Measurements from ENCODE around the gene ZNF638.
A peak's percentile ranks its signal among the peaks of the same experiment; 100 is the strongest.
"Not testable (repeated sequence)": the region's sequence is repeated elsewhere in the genome, so short reads cannot be mapped to it uniquely, and the experiment has no call there.

The ZNF638 gene

DNA sequence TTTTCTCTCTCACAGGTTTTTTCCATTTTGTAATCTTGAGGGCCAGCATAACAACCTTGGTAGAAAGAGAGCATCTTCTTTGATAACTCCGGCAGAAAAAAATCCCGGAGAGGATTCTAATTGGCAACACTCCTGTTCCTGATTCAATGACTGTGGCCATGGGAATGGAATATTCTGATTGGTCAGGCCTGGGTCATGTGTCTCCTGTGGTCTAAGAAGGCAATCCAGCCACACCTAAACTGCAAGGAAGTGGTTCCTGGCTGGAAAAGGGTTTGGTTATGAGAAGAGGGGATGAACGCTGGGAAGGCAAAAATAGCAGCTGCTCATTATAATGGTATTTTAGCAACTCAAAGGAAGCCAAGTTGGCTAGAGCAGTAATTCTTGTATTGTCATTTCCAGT lies 24.8 kb upstream of the ZNF638 start:
- Histone ChIP-seq H3K9me3 (ENCODE audit: low read length) (no peaks in the 10 kb centered on the region), H3K36me3 (ENCODE audit: insufficient read depth, low read length) (no peaks in the 10 kb centered on the region), H3K9ac (ENCODE audit: low read length) (no peak overlapping the region), H3K4me1 (ENCODE audit: insufficient read depth, low read length) (no peaks in the 10 kb centered on the region), H3K27me3 (ENCODE audit: control insufficient read depth in 1 of 2, insufficient read depth in 2 of 2, low read length in 2 of 2) (no peaks in the 10 kb centered on the region), H3K27ac (ENCODE audit: low read depth, low read length) (no peak overlapping the region), H3K4me3 (ENCODE audit: low read depth in 1 of 2, low read length in 2 of 2) (no peak overlapping the region)

DNA sequence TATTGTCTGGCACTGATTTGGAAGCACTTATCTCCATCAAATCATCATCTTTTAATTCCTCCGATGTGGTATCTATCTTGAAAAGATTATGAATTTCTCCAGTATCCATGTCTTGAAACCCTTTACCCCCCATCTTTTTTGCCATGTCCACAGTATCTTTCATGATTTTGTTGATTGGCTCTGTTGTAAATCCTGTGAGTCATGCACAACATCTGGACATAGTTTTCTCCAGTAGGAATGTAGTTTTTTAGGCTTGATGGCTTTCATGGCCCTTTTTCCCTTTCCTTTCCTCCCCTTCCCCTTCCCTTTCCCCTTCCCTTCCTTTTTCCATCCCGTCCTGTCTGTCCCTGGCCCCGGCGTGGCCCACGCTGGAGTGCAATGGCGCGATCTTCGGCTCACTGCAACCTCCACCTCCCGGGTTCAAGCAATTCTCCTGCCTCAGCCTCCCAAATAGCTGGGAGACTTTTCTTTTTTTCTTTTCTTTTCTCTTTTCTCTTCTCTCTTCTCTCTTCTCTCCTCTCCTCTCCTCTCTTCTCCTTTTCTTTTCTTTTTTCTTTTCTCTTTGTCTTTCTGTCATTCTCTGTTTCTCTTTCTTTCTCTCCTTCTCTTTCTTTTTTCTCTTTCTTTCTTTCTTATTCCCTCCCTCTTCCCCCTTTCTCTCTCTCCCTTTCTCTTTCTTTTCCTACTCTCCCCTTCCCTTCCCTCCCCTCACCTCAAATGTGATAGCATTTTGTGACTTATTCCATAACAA lies 18.4 kb upstream of the ZNF638 start:
- H3K27ac ChIP-seq (ENCODE audit: low read depth, low read length) = no peak overlapping the region
- no peak overlapping the region for H3K4me3 ChIP-seq (ENCODE audit: low read depth in 1 of 2, low read length in 2 of 2)
- no peak overlapping the region for H3K9ac ChIP-seq (ENCODE audit: low read length)
- no peaks in the 10 kb centered on the region for H3K27me3 ChIP-seq (ENCODE audit: control insufficient read depth in 1 of 2, insufficient read depth in 2 of 2, low read length in 2 of 2)
- H3K36me3 ChIP-seq (ENCODE audit: insufficient read depth, low read length) = no peaks in the 10 kb centered on the region
- H3K9me3 ChIP-seq (ENCODE audit: low read length) = no peaks in the 10 kb centered on the region
- H3K4me1 ChIP-seq (ENCODE audit: insufficient read depth, low read length) = no peaks in the 10 kb centered on the region

DNA sequence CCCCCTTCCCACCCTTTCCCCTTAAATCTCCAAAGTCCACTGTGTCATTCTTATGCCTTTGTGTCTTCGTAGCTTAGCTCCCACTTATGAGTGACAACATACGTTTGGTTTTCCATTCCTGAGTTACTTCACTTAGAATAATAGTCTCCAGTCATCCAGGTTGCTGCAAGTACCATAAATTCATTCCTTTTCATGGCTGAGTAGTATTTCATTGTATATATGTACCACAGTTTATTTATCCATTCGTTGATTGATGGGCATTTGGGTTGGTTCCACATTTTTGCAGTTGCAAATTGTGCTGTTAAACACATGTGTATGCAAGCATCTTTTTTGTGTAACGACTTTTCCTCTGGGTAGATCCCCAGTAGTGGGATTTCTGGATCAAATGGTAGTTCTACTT lies 14.5 kb upstream of the ZNF638 start:
- Histone ChIP-seq H3K36me3 (ENCODE audit: insufficient read depth, low read length) (no peaks in the 10 kb centered on the region), H3K27ac (ENCODE audit: low read depth, low read length) (no peak overlapping the region), H3K4me3 (ENCODE audit: low read depth in 1 of 2, low read length in 2 of 2) (no peak overlapping the region), H3K4me1 (ENCODE audit: insufficient read depth, low read length) (no peaks in the 10 kb centered on the region), H3K9ac (ENCODE audit: low read length) (no peak overlapping the region), H3K27me3 (ENCODE audit: control insufficient read depth in 1 of 2, insufficient read depth in 2 of 2, low read length in 2 of 2) (no peaks in the 10 kb centered on the region), H3K9me3 (ENCODE audit: low read length) (no peaks in the 10 kb centered on the region)

DNA sequence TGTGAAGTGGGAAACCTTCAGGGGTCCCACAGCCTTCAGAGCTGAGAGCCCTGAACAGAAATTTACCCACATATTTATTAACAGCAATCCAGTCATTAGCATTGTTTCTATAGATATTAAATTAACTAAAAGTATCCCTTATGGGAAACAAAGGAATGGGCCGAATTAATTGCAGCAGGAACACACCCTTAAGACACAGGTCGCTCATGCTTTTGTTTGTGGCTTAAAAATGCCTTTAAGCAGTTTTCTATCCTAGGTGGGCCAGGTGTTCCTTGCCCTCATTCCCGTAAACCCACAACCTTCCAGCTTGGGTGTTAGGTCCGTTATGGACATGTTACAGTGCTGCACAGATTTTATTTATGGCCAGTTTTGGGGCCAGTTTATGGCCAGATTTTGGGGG lies 13.7 kb upstream of the ZNF638 start:
- H3K9me3 ChIP-seq (ENCODE audit: low read length); H3K36me3 ChIP-seq (ENCODE audit: insufficient read depth, low read length); H3K4me1 ChIP-seq (ENCODE audit: insufficient read depth, low read length); H3K9ac ChIP-seq (ENCODE audit: low read length); H3K4me3 ChIP-seq (ENCODE audit: low read depth in 1 of 2, low read length in 2 of 2); H3K27me3 ChIP-seq (ENCODE audit: control insufficient read depth in 1 of 2, insufficient read depth in 2 of 2, low read length in 2 of 2); H3K27ac ChIP-seq (ENCODE audit: low read depth, low read length): not testable (repeated sequence)

DNA sequence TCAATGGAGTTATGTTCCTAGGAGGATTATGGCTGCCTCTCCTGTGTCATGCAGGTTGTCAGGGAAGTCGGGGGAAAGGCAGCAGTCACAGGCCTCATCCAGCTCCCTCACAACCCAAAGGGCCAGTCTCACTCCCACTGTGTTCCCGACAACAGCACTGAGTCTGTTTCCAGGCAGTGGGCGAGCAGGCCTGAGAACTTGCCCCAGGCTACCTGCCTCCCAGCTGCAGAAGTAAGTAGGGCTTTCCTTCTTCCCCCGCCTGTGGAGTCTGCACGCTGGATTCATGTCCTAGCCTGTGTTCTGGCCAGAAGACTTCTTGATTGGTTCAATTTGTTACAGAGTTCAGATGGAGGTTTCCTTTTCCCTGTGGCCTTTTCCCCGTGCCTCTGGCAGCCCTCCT lies 8.2 kb upstream of the ZNF638 start:
- Histone ChIP-seq H3K4me3 (ENCODE audit: low read depth in 1 of 2, low read length in 2 of 2) (no peak overlapping the region), H3K9me3 (ENCODE audit: low read length) (no peaks in the 10 kb centered on the region), H3K27me3 (ENCODE audit: control insufficient read depth in 1 of 2, insufficient read depth in 2 of 2, low read length in 2 of 2) (no peaks in the 10 kb centered on the region), H3K27ac (ENCODE audit: low read depth, low read length) (no peak overlapping the region), H3K36me3 (ENCODE audit: insufficient read depth, low read length) (no peaks in the 10 kb centered on the region), H3K4me1 (ENCODE audit: insufficient read depth, low read length) (no peaks in the 10 kb centered on the region), H3K9ac (ENCODE audit: low read length) (no peak overlapping the region)

DNA sequence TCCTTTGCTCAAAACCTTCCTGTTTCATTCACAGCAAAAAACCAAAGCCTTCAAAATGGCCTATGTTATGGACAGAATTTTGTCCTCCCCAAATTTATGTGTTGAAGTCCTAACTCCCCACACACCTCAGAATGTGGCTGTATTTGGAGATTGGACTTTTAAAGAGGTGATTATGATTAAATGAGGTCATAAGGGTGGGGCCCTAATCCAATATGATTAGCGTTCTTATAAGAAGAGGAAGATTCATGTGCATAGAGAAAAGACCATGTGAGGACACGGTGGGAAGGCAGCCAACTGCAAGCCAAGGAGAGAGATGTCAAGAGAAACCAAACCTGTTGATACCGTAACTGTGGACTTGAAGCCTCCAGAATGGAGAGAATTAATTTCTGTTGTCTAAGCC lies 4.6 kb upstream of the ZNF638 start:
- Histone ChIP-seq H3K9ac (ENCODE audit: low read length) (no peak overlapping the region), H3K4me3 (ENCODE audit: low read depth in 1 of 2, low read length in 2 of 2) (no peak overlapping the region), H3K4me1 (ENCODE audit: insufficient read depth, low read length) (no peaks in the 10 kb centered on the region), H3K27me3 (ENCODE audit: control insufficient read depth in 1 of 2, insufficient read depth in 2 of 2, low read length in 2 of 2) (no peaks in the 10 kb centered on the region), H3K36me3 (ENCODE audit: insufficient read depth, low read length) (no peaks in the 10 kb centered on the region), H3K9me3 (ENCODE audit: low read length) (no peaks in the 10 kb centered on the region), H3K27ac (ENCODE audit: low read depth, low read length) (no peak overlapping the region)

DNA sequence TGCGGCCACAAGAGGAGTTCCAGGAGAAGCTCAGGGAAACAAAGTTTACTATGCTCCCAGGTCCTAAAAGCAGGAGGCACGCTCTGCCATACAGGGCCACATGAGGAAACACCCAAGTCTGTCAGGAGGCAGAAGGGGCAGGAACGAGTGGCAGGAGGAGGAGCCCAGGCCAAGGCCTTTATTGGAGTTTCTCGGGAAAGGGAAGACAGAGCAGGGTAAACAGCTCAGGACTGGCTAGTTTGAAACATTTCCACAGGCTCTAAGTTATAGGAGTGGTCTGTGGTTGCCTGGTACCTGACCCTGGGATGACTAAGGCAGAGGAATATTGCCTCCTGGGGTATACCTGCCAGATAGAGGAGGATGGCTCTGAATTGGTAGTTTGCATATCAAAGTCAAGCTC lies 3.7 kb upstream of the ZNF638 start:
- H3K27me3 ChIP-seq (ENCODE audit: control insufficient read depth in 1 of 2, insufficient read depth in 2 of 2, low read length in 2 of 2) = no peaks in the 10 kb centered on the region
- H3K9me3 ChIP-seq (ENCODE audit: low read length) = no peaks in the 10 kb centered on the region
- H3K4me1 ChIP-seq (ENCODE audit: insufficient read depth, low read length) = no peaks in the 10 kb centered on the region
- no peak overlapping the region for H3K27ac ChIP-seq (ENCODE audit: low read depth, low read length)
- no peak overlapping the region for H3K9ac ChIP-seq (ENCODE audit: low read length)
- no peaks in the 10 kb centered on the region for H3K36me3 ChIP-seq (ENCODE audit: insufficient read depth, low read length)
- no peak overlapping the region for H3K4me3 ChIP-seq (ENCODE audit: low read depth in 1 of 2, low read length in 2 of 2)

DNA sequence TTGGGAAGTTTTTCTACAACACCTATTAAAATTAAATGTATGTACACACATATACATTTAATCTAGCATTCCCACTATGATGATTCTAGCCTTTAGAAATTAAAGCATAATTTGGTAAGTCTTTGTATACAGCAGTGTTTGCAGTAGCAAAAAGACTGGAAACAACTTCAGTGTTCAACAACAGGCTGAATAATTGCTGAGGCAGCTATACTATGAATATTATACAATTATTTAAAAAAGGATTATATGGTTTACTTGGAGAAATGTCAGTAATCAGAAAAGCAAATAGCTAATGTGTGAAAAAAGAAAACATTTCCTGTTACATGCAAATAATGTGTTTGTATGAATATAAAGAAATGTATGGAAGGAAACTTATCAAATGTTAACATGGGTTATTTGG lies 1.4 kb upstream of the ZNF638 start:
- Histone ChIP-seq H3K9ac (ENCODE audit: low read length) (no peak overlapping the region), H3K4me3 (ENCODE audit: low read depth in 1 of 2, low read length in 2 of 2) (no peak overlapping the region), H3K9me3 (ENCODE audit: low read length) (no peaks in the 10 kb centered on the region), H3K36me3 (ENCODE audit: insufficient read depth, low read length) (no peaks in the 10 kb centered on the region), H3K4me1 (ENCODE audit: insufficient read depth, low read length) (peaks cover 17% of the 10 kb centered on the region), H3K27ac (ENCODE audit: low read depth, low read length) (no peak overlapping the region), H3K27me3 (ENCODE audit: control insufficient read depth in 1 of 2, insufficient read depth in 2 of 2, low read length in 2 of 2) (no peaks in the 10 kb centered on the region)

DNA sequence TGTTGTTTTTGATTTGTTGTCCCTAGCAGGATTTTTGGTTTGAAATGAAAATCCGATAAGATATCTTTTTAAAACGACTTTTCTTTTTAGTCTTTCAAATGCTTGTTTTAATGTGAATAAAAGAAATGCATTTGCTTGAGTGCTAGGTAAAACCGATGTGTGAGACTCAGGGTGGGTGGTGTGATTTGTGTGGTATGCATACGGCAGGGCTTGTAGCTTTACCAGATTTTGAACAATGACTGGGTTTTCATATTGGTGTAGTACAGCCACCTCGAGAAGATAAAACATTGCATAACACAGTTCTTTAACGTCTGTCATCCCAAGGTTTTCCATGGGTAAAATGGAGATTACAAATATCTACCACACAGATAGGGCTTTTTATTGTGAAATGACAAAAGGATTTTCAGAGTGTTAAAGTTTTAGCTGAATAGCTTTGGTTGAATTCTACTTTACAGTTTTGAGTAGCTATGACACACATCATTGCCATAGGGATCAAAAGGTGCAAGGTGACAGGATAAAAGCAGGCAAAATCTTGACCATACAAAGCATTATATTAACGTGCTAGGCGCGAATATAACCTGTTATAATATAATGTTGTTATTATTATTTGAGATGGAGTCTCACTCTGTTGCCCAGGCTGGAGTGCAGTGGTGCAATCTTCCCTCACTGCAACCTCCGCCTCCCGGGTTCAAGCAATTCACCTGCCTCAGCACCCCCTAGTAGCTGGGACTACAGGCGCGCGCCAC lies 824 bp upstream of the ZNF638 start:
- Histone ChIP-seq H3K4me3 (ENCODE audit: low read depth in 1 of 2, low read length in 2 of 2) (peak overlapping the region; percentile 38 to 39), H3K9ac (ENCODE audit: low read length) (no peak overlapping the region)

DNA sequence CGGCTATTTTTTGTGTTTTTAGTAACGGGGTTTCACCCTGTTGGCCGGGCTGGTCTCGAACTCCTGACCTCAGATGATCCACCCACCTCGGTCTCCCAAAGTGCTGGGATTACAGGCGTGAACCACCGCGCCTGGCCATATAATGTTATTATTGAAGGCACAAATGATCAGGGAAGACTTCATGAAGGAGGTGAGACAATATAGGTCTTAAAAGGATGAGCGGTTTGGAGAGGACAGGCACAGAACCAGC lies 326 bp upstream of the ZNF638 start:
- H3K36me3 ChIP-seq (ENCODE audit: insufficient read depth, low read length); H3K27me3 ChIP-seq (ENCODE audit: control insufficient read depth in 1 of 2, insufficient read depth in 2 of 2, low read length in 2 of 2); H3K9me3 ChIP-seq (ENCODE audit: low read length); H3K9ac ChIP-seq (ENCODE audit: low read length); H3K27ac ChIP-seq (ENCODE audit: low read depth, low read length): not testable (repeated sequence)
- H3K4me3 ChIP-seq (ENCODE audit: low read depth in 1 of 2, low read length in 2 of 2) = peak overlapping the region; percentile 38 to 39
- peaks cover 26% of the 10 kb centered on the region for H3K4me1 ChIP-seq (ENCODE audit: insufficient read depth, low read length)

More for the DNA sequence above, 824 bp upstream of the ZNF638 start:
- Histone ChIP-seq H3K27me3 (ENCODE audit: control insufficient read depth in 1 of 2, insufficient read depth in 2 of 2, low read length in 2 of 2) (no peaks in the 10 kb centered on the region), H3K27ac (ENCODE audit: low read depth, low read length) (no peak overlapping the region), H3K4me1 (ENCODE audit: insufficient read depth, low read length) (peaks cover 23% of the 10 kb centered on the region), H3K36me3 (ENCODE audit: insufficient read depth, low read length) (no peaks in the 10 kb centered on the region), H3K9me3 (ENCODE audit: low read length) (no peaks in the 10 kb centered on the region)

DNA sequence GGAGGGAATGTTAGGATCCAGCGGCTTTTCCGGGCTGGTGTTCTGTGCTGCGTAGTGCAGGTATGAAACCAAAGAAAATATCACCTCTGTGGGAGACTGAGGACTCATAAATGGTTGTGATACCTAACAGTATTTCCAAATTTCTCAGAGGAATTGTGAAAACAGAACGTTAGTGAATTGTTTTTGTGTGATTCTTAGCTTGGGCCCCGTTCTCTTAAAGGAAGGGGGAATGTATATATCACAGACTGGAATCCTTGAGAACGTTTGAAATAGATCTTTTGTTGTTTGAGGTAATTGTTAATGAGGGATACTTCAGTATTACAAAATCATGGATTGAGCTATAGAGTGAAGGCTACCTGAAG lies 834 bp downstream of the ZNF638 start:
- Histone ChIP-seq H3K27ac (ENCODE audit: low read depth, low read length) (peak overlapping the region; percentile 97), H3K9me3 (ENCODE audit: low read length) (no peaks in the 10 kb centered on the region), H3K27me3 (ENCODE audit: control insufficient read depth in 1 of 2, insufficient read depth in 2 of 2, low read length in 2 of 2) (no peaks in the 10 kb centered on the region), H3K36me3 (ENCODE audit: insufficient read depth, low read length) (no peaks in the 10 kb centered on the region), H3K9ac (ENCODE audit: low read length) (peak overlapping the region; percentile 57), H3K4me1 (ENCODE audit: insufficient read depth, low read length) (peaks cover 35% of the 10 kb centered on the region), H3K4me3 (ENCODE audit: low read depth in 1 of 2, low read length in 2 of 2) (peak overlapping the region; percentile 79 to 82)

DNA sequence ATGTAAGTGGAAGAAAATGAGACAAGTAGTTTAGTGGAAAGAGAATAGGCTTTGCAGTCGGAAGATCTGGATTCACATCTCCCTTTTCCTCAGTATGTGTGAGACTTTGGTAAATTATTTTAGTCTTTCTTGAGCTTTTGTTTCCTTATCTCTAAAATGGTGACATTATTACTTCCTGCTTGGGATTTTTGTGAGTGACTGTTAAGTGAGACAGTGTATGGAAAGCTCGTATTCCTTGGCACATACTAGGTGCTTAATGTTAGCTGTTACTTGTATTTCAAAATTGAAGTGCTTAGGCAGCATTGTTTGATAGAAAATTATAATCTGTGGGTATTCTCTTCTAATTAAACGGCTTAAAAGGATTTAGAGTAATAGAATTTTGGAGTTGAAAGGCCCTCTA lies 2.0 kb downstream of the ZNF638 start:
- Histone ChIP-seq H3K9ac (ENCODE audit: low read length) (peak overlapping the region; percentile 57), H3K36me3 (ENCODE audit: insufficient read depth, low read length) (no peaks in the 10 kb centered on the region), H3K4me1 (ENCODE audit: insufficient read depth, low read length) (peaks cover 40% of the 10 kb centered on the region), H3K27ac (ENCODE audit: low read depth, low read length) (no peak overlapping the region), H3K9me3 (ENCODE audit: low read length) (no peaks in the 10 kb centered on the region), H3K4me3 (ENCODE audit: low read depth in 1 of 2, low read length in 2 of 2) (peak overlapping the region in 1 of 2 donors; percentile 79), H3K27me3 (ENCODE audit: control insufficient read depth in 1 of 2, insufficient read depth in 2 of 2, low read length in 2 of 2) (no peaks in the 10 kb centered on the region)

Data from muscle layer of colon (tissue), 2 donors.